ENCODE measurements around the gene ERGIC2.

ERGIC2 gene

GRCh38 chr12:29374913-29375312, 6.1 kb downstream of the ERGIC2 start:
- no peak for DNase-seq

GRCh38 chr12:29374012-29374411, 7.0 kb downstream of the ERGIC2 start:
- no peak for DNase-seq

GRCh38 chr12:29365091-29365490, 15.9 kb downstream of the ERGIC2 start:
- no peak for DNase-seq

GRCh38 chr12:29354954-29355353, 26.0 kb downstream of the ERGIC2 start:
- no peak for DNase-seq

- peak; percentile 42 for DNase-seq
Measured at GRCh38 chr12:29350080-29350479, 30.9 kb downstream of the ERGIC2 start.

GRCh38 chr12:29346769-29347421, 34.1 kb downstream of the ERGIC2 start:
- no peak for DNase-seq

- DNase-seq: no peak
Measured at GRCh38 chr12:29343022-29343799, 37.8 kb downstream of the ERGIC2 start.

- no peak for DNase-seq
Measured at GRCh38 chr12:29337325-29337724, 43.6 kb downstream of the ERGIC2 start.

- no peak for DNase-seq
Measured at GRCh38 chr12:29334937-29335336, 46.0 kb downstream of the ERGIC2 start.

GRCh38 chr12:29333178-29333577, 47.8 kb downstream of the ERGIC2 start:
- DNase-seq: no peak

- no peak for DNase-seq
Measured at GRCh38 chr12:29329411-29329810, 51.6 kb downstream of the ERGIC2 start.

GRCh38 chr12:29322157-29322556, 58.8 kb downstream of the ERGIC2 start:
- no peak for DNase-seq

- peak; percentile 88 for DNase-seq
Measured at GRCh38 chr12:29320295-29321085, 60.5 kb downstream of the ERGIC2 start.

GRCh38 chr12:29317556-29318363, 63.2 kb downstream of the ERGIC2 start:
- peak; percentile 73 for DNase-seq

GRCh38 chr12:29316752-29317151, 64.2 kb downstream of the ERGIC2 start:
- no peak for DNase-seq

- DNase-seq: no peak
Measured at GRCh38 chr12:29314416-29314815, 66.6 kb downstream of the ERGIC2 start.

GRCh38 chr12:29310899-29311298, 70.1 kb downstream of the ERGIC2 start:
- DNase-seq: no peak

- DNase-seq: no peak
Measured at GRCh38 chr12:29309320-29309902, 71.6 kb downstream of the ERGIC2 start.

GRCh38 chr12:29306682-29307081, 74.3 kb downstream of the ERGIC2 start:
- no peak for DNase-seq

GRCh38 chr12:29306266-29306665, 74.7 kb downstream of the ERGIC2 start:
- no peak for DNase-seq

- DNase-seq: no peak
Measured at GRCh38 chr12:29304388-29304787, 76.6 kb downstream of the ERGIC2 start.

GRCh38 chr12:29301114-29301513, 79.9 kb downstream of the ERGIC2 start:
- DNase-seq: no peak

Measured in kidney glomerular epithelial cell (primary cell).